HepG2 (cell line): ENCODE data around the gene ELMOD1. TPM values are rescaled to one million over a fixed set of nuclear protein-coding genes. Genes with fewer than 3 reads are reported as not detected.

Source experiments
- ATAC-seq: fragments of 200-7000 bp; cut with Tn5 transposase; 3 replicates; pipeline ENCODE4 v1.9.1; 2020; ENCODE audit warnings: mild to moderate bottlenecking, moderate library complexity
- BruUV-seq: library from RNA; stranded (reverse); fragments of 400-500 nt; replicated peaks from 2 replicates; lab custom pipeline; 2021; lab: Mats Ljungman, UMichigan
- CTCF ChIA-PET: fragments of 300-600 bp; formaldehyde crosslinking; extraction: SDS; loops from one replicate; lab custom pipeline; 2021; ENCODE audit warnings: low total read pairs, inconsistent platforms, low intra/inter-chr PET ratio; lab: Yijun Ruan, JAX
- POLR2A ChIA-PET: fragments of 350-600 bp; sonication (Branson Sonifier 250); formaldehyde crosslinking; loops from one replicate; lab custom pipeline; 2020; ENCODE audit warnings: antibody characterized with exemption, inconsistent platforms; lab: Yijun Ruan, JAX
- DNase-seq: peaks from one replicate; pipeline ENCODE4 v3.0.0-alpha.2; 2015; ENCODE audit warnings: low spot score
- FAIRE-seq: peaks from 3 replicates; lab custom pipeline; 2011; peaks lifted over from hg19 to GRCh38; lab: Jason Lieb, UNC
- H2AFZ ChIP-seq: one replicate; pipeline ENCODE4 v1.6.1; 2011; ENCODE audit warnings: low read length, inconsistent platforms
- H3K27ac ChIP-seq: fragments of 300-600 bp; 3 replicates; pipeline ENCODE4 v1.8.0; 2011; ENCODE audit warnings: mixed run types, mild to moderate bottlenecking, mixed read lengths, low read length, inconsistent platforms; ENCODE audit not compliant: insufficient read depth; ENCODE audit errors: extremely low read length
- H3K27me3 ChIP-seq, 2 experiments: fragments of 200-600 bp in 1 of 2; 2 replicates in 1 of 2; 3 replicates in 1 of 2; pipeline versions ENCODE4 v1.6.0 to v1.8.0; 2011; ENCODE audit warnings: low read length in 2 of 2, mild to moderate bottlenecking in 2 of 2, moderate library complexity in 2 of 2, inconsistent platforms in 1 of 2; ENCODE audit not compliant: insufficient read depth in 2 of 2, control insufficient read depth in 1 of 2
- H3K36me3 ChIP-seq, 2 experiments: fragments of 200-600 bp in 1 of 2; replicated peaks in 1 of 2; 2 replicates in 1 of 2; 3 replicates in 1 of 2; pipeline versions ENCODE4 v1.5.1 to v1.8.0; 2011; ENCODE audit warnings: low read length in 2 of 2, inconsistent platforms in 1 of 2; ENCODE audit not compliant: insufficient read depth in 2 of 2, control insufficient read depth in 1 of 2
- H3K4me1 ChIP-seq: 2 replicates; pipeline ENCODE4 v1.5.1; 2012; ENCODE audit warnings: low read length, inconsistent platforms; ENCODE audit not compliant: insufficient read depth
- H3K4me2 ChIP-seq: 2 replicates; pipeline ENCODE4 v1.6.0; 2011; ENCODE audit warnings: low read depth, low read length, inconsistent platforms
- H3K4me3 ChIP-seq, 3 experiments: fragments of 200-600 bp in 1 of 3; sonication (generic), shearing (Covaris generic) in 1 of 3; replicated peaks in 1 of 3; 2 replicates each; pipeline ENCODE4 v1.5.1; 2011 to 2016; ENCODE audit warnings: low read length in 3 of 3, inconsistent platforms in 2 of 3, low read depth in 2 of 3, mild to moderate bottlenecking in 2 of 3, control low read depth in 1 of 3, mixed read lengths in 1 of 3; ENCODE audit not compliant: insufficient read depth in 1 of 3
- H3K79me2 ChIP-seq: one replicate; pipeline ENCODE4 v1.6.1; 2011; ENCODE audit warnings: low read length, inconsistent platforms; ENCODE audit not compliant: insufficient read depth
- H3K9ac ChIP-seq: 2 replicates; pipeline ENCODE4 v1.6.0; 2011; ENCODE audit warnings: mild to moderate bottlenecking, low read depth, low read length, inconsistent platforms; ENCODE audit not compliant: insufficient read depth
- H3K9me3 ChIP-seq: 2 replicates; pipeline ENCODE4 v1.5.1; 2012; ENCODE audit warnings: mild to moderate bottlenecking, low read length
- H4K20me1 ChIP-seq: 2 replicates; pipeline ENCODE4 v1.6.0; 2011; ENCODE audit warnings: inconsistent platforms, mild to moderate bottlenecking, low read length, moderate library complexity; ENCODE audit not compliant: insufficient read depth
- CBX2 ChIP-seq, 2 experiments: fragments of 200-600 bp in 1 of 2; sonication (generic); formaldehyde crosslinking in 1 of 2; IDR thresholded peaks; 2 replicates each; pipeline versions ENCODE4 v1.7.0 to v1.8.1; 2018 to 2022; ENCODE audit warnings: low read depth in 2 of 2, low read length in 1 of 2, mild to moderate bottlenecking in 1 of 2, missing genetic modification reagents in 1 of 2
- IKZF4 ChIP-seq: sonication (generic); formaldehyde crosslinking; IDR thresholded peaks from 2 replicates; pipeline ENCODE4 v1.5.1; 2020; ENCODE audit warnings: borderline replicate concordance, mild to moderate bottlenecking, low read depth, missing genetic modification reagents; ENCODE audit errors: not compliant biosample characterization
- ZFP36L2 ChIP-seq: sonication (generic); formaldehyde crosslinking; IDR thresholded peaks from 2 replicates; pipeline ENCODE4 v1.4.0; 2020; ENCODE audit warnings: missing genetic modification reagents
- ZNF160 ChIP-seq: sonication (generic); formaldehyde crosslinking; IDR thresholded peaks from 2 replicates; pipeline ENCODE4 v1.8.0; 2022; ENCODE audit warnings: mild to moderate bottlenecking, inconsistent platforms, missing genetic modification reagents
- ZNF609 ChIP-seq: sonication (generic); formaldehyde crosslinking; IDR thresholded peaks from 2 replicates; pipeline ENCODE4 v1.4.0; 2020; ENCODE audit warnings: mild to moderate bottlenecking, missing genetic modification reagents, borderline replicate concordance
- ZNF614 ChIP-seq: IDR thresholded peaks from 2 replicates; pipeline ENCODE4 v1.6.1; 2018; ENCODE audit warnings: missing biosample characterization, missing genetic modification reagents, inconsistent platforms, borderline replicate concordance
- ZNF879 ChIP-seq: sonication (generic); formaldehyde crosslinking; IDR thresholded peaks from 2 replicates; pipeline ENCODE4 v1.8.1; 2023; ENCODE audit warnings: missing genetic modification reagents
- ZSCAN25 ChIP-seq: sonication (generic); formaldehyde crosslinking; IDR thresholded peaks from 2 replicates; pipeline ENCODE4 v1.8.0; 2022; ENCODE audit warnings: mild to moderate bottlenecking, missing genetic modification reagents
- WGBS: methylation state at CpG from one replicate; pipeline ENCODE4 v1.1.6; 2017; ENCODE audit warnings: low lambda C conversion rate; 5-methylcytosine and 5-hydroxymethylcytosine counted together
- in situ Hi-C: cut with HindIII; loops from 2 replicates; pipeline ENCODE4 v1.10.0; 2017; ENCODE audit warnings: low pct_unique_long_range_greater_than_20kb; ENCODE audit not compliant: extremely low pct_ligation_motif_present
- intact Hi-C: fragments of 100-400 bp; cut with micrococcal nuclease; formaldehyde crosslinking; loops from one replicate; pipeline ENCODE4 v1.10.0; 2022; ENCODE audit not compliant: unreplicated experiment
- polyA plus RNA-seq, 8 experiments: library from polyadenylated mRNA; depleted of rRNA in 3 of 8; stranded (reverse) in 7 of 8; unstranded in 1 of 8; fragments of >200 nt; fragmentation: Illumina TruSeq in 4 of 8; extraction: Trizol in 4 of 8; gene quantifications; 2 replicates each; pipeline versions ENCODE4 v1.2.1 to v1.2.3, GENCODE V29; 2011 to 2016; ENCODE audit warnings: low read depth in 4 of 8, missing spikeins in 1 of 8, mixed read lengths in 1 of 8; ENCODE audit not compliant: insufficient read depth in 1 of 8
- total RNA-seq, 5 experiments: library from RNA; depleted of rRNA; stranded (reverse); fragments of >200 nt; fragmentation: Illumina TruSeq; extraction: Trizol; gene quantifications; 2 replicates each; pipeline ENCODE4 v1.2.3, GENCODE V29; 2016; ENCODE audit warnings: low read depth in 1 of 5

The ELMOD1 gene
- total and polyA plus RNA-seq, 2 of the 13 experiments (the other 11 are each of a cell fraction or from before 2014, with no cell fraction given): not detected

GRCh38 chr11:107593951-107594350, 3.0 kb downstream of the ELMOD1 start:
- in situ Hi-C loops (no loop called here), intact Hi-C loops (no loop called here)
- peaks cover 0 to 37% of the 10 kb centered on the region in 2 experiments; a peak in 3 of 5 replicates for H3K27me3 ChIP-seq
- H4K20me1 ChIP-seq: no peaks in the 10 kb centered on the region
- no peaks in the 10 kb centered on the region for H3K79me2 ChIP-seq
- POLR2A ChIA-PET: no interaction called here
- no peak for TF ChIP-seq ZNF614 (CRISPR knock-in tag)
- TF ChIP-seq, all 625 proteins: peak for 0
- no peak for ATAC-seq
- Histone ChIP-seq H3K9ac (no peak overlapping the region), H3K4me3 (no peak overlapping the region), H2AFZ (no peak overlapping the region), H3K9me3 (no peaks in the 10 kb centered on the region), H3K4me1 (peaks cover 21% of the 10 kb centered on the region), H3K27ac (no peak overlapping the region), H3K36me3 (no peaks in the 10 kb centered on the region), H3K4me2 (no peak overlapping the region)
- 31% methylated on average over 4 of the region's 4 CpGs for WGBS
- no peak for FAIRE-seq
- CTCF ChIA-PET: no interaction called here
- no peak for DNase-seq
- no TSS peak for BruUV-seq

- no peak overlapping the region for H3K27ac ChIP-seq
- H4K20me1 ChIP-seq: no peaks in the 10 kb centered on the region
- no peak for TF ChIP-seq ZNF160
- no peak for TF ChIP-seq ZNF609 (CRISPR knock-in tag)
- TF ChIP-seq ZSCAN25 (CRISPR knock-in tag): no peak
- no peak for TF ChIP-seq CBX2 (IDR thresholded peaks at IDR 0.05; ENCODE audit: low read depth, low read length)
- TF ChIP-seq CBX2 (CRISPR knock-in tag; IDR thresholded peaks at IDR 0.05; ENCODE audit: low read depth): no peak
- no peak for TF ChIP-seq ZFP36L2 (CRISPR knock-in tag)
- TF ChIP-seq ZNF879: no peak
- TF ChIP-seq IKZF4 (CRISPR knock-in tag): no peak
- DNase-seq (no peak), FAIRE-seq (no peak), ATAC-seq (no peak)
- peaks cover 0 to 33% of the 10 kb centered on the region in 2 experiments; a peak in 3 of 5 replicates for H3K27me3 ChIP-seq
- 0% methylated on average over 2 of the region's 2 CpGs for WGBS
- intact Hi-C loops (no loop called here), in situ Hi-C loops (no loop called here)
- BruUV-seq: no TSS peak
- no peaks in the 10 kb centered on the region for H3K79me2 ChIP-seq
- H3K36me3 ChIP-seq: no peaks in the 10 kb centered on the region
- no peak overlapping the region for H3K9ac ChIP-seq
- H3K9me3 ChIP-seq: no peaks in the 10 kb centered on the region
- ChIA-PET POLR2A (no interaction called here), CTCF (no interaction called here)
- no peak overlapping the region for H2AFZ ChIP-seq
- peaks cover 21% of the 10 kb centered on the region for H3K4me1 ChIP-seq
- H3K4me2 ChIP-seq: no peak overlapping the region
- H3K4me3 ChIP-seq: no peak overlapping the region
Observed at GRCh38 chr11:107594736-107595135, 3.8 kb downstream of the ELMOD1 start.
